Activated naive CD4-positive, alpha-beta T cell treated with anti-CD3 and anti-CD28 coated beads for 36 hours (primary cell): ENCODE results near the gene COL23A1. TPM values are rescaled to one million over a fixed set of nuclear protein-coding genes. Genes with fewer than 3 reads are reported as not detected.

ENCODE experiments used
- CTCF ChIA-PET: fragments of 350-600 bp; sonication (Branson Sonifier 250); formaldehyde crosslinking; loops from one replicate; lab custom pipeline; 2021; ENCODE audit warnings: antibody characterized with exemption; lab: Charles Lee
- DNase-seq: peaks from one replicate; pipeline ENCODE4 v3.0.0-alpha.2; 2020
- H3K27ac Mint-ChIP-seq: one replicate; pipeline ENCODE4 v1.8.0; 2021; ENCODE audit warnings: mild to moderate bottlenecking, mixed read lengths
- H3K27me3 Mint-ChIP-seq: one replicate; pipeline ENCODE4 v1.8.0; 2021; ENCODE audit warnings: low read depth, mixed read lengths
- H3K36me3 Mint-ChIP-seq: one replicate; pipeline ENCODE4 v1.8.0; 2021; ENCODE audit warnings: low read depth, mixed read lengths
- H3K4me1 Mint-ChIP-seq: one replicate; pipeline ENCODE4 v1.8.0; 2021; ENCODE audit warnings: low read depth, mixed read lengths
- H3K4me3 Mint-ChIP-seq: one replicate; pipeline ENCODE4 v1.8.0; 2021; ENCODE audit warnings: mild to moderate bottlenecking, moderate library complexity, mixed read lengths
- H3K9me3 Mint-ChIP-seq: one replicate; pipeline ENCODE4 v1.8.0; 2021; ENCODE audit warnings: mixed read lengths
- intact Hi-C: fragments of 100-400 bp; cut with micrococcal nuclease; formaldehyde crosslinking; loops from one replicate; pipeline ENCODE4 v1.15.1; 2023
- total RNA-seq, 2 experiments: library from RNA; stranded (reverse); gene quantifications; one replicate each; pipeline ENCODE4 v1.2.3, GENCODE V29; 2021

Gene COL23A1
- total RNA-seq, 2 experiments from 2014 or later = 0.07 TPM; not detected in 1

GRCh38 chr5:178504340-178504960, 85.7 kb downstream of the COL23A1 start:
- CTCF ChIA-PET = no interaction called here
- H3K9me3 Mint-ChIP-seq = peaks cover 6% of the 10 kb centered on the region
- no peak overlapping the region for H3K27ac Mint-ChIP-seq
- no peaks in the 10 kb centered on the region for H3K4me1 Mint-ChIP-seq
- H3K36me3 Mint-ChIP-seq = no peaks in the 10 kb centered on the region
- H3K4me3 Mint-ChIP-seq = no peak overlapping the region
- DNase-seq = no peak
- H3K27me3 Mint-ChIP-seq = no peaks in the 10 kb centered on the region
- intact Hi-C loops = no loop called here

- Mint-ChIP-seq H3K4me1 (no peaks in the 10 kb centered on the region), H3K4me3 (no peak overlapping the region), H3K36me3 (no peaks in the 10 kb centered on the region)
Measured at GRCh38 chr5:178502401-178503100, 87.6 kb downstream of the COL23A1 start.

GRCh38 chr5:178499352-178499751, 90.8 kb downstream of the COL23A1 start:
- Mint-ChIP-seq H3K4me3 (no peak overlapping the region), H3K27ac (no peak overlapping the region), H3K27me3 (no peaks in the 10 kb centered on the region), H3K9me3 (peaks cover 1% of the 10 kb centered on the region), H3K36me3 (no peaks in the 10 kb centered on the region), H3K4me1 (no peaks in the 10 kb centered on the region)
- intact Hi-C loops = no loop called here
- CTCF ChIA-PET = interaction anchor here (0.6 kb wide), 1 partner anchor 38 kb away, joined by 3 read pairs; no protein-coding TSS in a partner anchor
- DNase-seq = no peak

More at GRCh38 chr5:178502401-178503100, 87.6 kb downstream of the COL23A1 start:
- Mint-ChIP-seq H3K27ac (no peak overlapping the region), H3K27me3 (no peaks in the 10 kb centered on the region), H3K9me3 (peaks cover 2% of the 10 kb centered on the region)
- DNase-seq = no peak
- CTCF ChIA-PET = interaction anchor here (0.9 kb wide), 1 partner anchor 16 kb away, joined by 3 read pairs; no protein-coding TSS in a partner anchor
- intact Hi-C loops = no loop called here

DNA sequence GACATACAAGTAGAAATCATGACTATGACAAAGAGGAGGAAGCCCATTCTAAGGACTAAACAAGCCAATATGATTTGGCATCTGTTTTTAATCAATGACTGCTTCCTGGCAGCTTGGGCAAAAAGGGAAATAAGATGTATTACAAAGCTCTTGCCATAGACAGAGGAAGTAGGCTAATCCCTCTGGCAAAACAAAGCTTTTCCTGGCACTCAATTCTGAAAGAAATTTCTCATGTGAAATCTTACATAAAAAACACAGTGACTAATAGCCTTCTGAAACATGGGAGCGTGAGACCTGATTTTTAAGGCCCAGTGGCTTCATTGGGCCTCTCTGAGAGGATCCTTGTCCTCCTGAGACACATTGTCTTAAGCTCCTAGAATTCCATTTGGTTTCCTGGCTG, 93.6 kb downstream of the COL23A1 start:
- intact Hi-C loops = no loop called here
- no peak for DNase-seq
- Mint-ChIP-seq H3K4me1 (no peaks in the 10 kb centered on the region), H3K27ac (no peak overlapping the region), H3K27me3 (no peaks in the 10 kb centered on the region), H3K9me3 (peaks cover 1% of the 10 kb centered on the region), H3K4me3 (no peak overlapping the region), H3K36me3 (no peaks in the 10 kb centered on the region)
- CTCF ChIA-PET = interaction anchor here (0.6 to 1.2 kb wide), 3 partner anchors 35 to 215 kb away, joined by 3 to 4 read pairs (median 3); no protein-coding TSS in a partner anchor

GRCh38 chr5:178496214-178496613, 94.0 kb downstream of the COL23A1 start:
- Mint-ChIP-seq H3K27me3 (no peaks in the 10 kb centered on the region), H3K27ac (no peak overlapping the region), H3K36me3 (no peaks in the 10 kb centered on the region), H3K4me1 (no peaks in the 10 kb centered on the region), H3K4me3 (no peak overlapping the region), H3K9me3 (peaks cover 1% of the 10 kb centered on the region)
- CTCF ChIA-PET = interaction anchor here (1.0 to 1.2 kb wide), 2 partner anchors 35 to 215 kb away, joined by 3 to 4 read pairs; no protein-coding TSS in a partner anchor
- no peak for DNase-seq
- intact Hi-C loops = no loop called here

GRCh38 chr5:178495706-178496105, 94.5 kb downstream of the COL23A1 start:
- no peak overlapping the region for H3K4me3 Mint-ChIP-seq
- H3K9me3 Mint-ChIP-seq = peaks cover 1% of the 10 kb centered on the region
- intact Hi-C loops = no loop called here
- CTCF ChIA-PET = no interaction called here
- DNase-seq = no peak
- no peaks in the 10 kb centered on the region for H3K4me1 Mint-ChIP-seq
- H3K27me3 Mint-ChIP-seq = no peaks in the 10 kb centered on the region
- H3K27ac Mint-ChIP-seq = no peak overlapping the region
- no peaks in the 10 kb centered on the region for H3K36me3 Mint-ChIP-seq

GRCh38 chr5:178492278-178492677, 97.9 kb downstream of the COL23A1 start:
- CTCF ChIA-PET = interaction anchor here (0.6 kb wide), 1 partner anchor 32 kb away, joined by 3 read pairs; no protein-coding TSS in a partner anchor
- Mint-ChIP-seq H3K9me3 (peaks cover 3% of the 10 kb centered on the region), H3K27me3 (no peaks in the 10 kb centered on the region), H3K36me3 (no peaks in the 10 kb centered on the region), H3K4me3 (no peak overlapping the region), H3K4me1 (no peaks in the 10 kb centered on the region), H3K27ac (no peak overlapping the region)
- intact Hi-C loops = no loop called here
- DNase-seq = no peak

DNA sequence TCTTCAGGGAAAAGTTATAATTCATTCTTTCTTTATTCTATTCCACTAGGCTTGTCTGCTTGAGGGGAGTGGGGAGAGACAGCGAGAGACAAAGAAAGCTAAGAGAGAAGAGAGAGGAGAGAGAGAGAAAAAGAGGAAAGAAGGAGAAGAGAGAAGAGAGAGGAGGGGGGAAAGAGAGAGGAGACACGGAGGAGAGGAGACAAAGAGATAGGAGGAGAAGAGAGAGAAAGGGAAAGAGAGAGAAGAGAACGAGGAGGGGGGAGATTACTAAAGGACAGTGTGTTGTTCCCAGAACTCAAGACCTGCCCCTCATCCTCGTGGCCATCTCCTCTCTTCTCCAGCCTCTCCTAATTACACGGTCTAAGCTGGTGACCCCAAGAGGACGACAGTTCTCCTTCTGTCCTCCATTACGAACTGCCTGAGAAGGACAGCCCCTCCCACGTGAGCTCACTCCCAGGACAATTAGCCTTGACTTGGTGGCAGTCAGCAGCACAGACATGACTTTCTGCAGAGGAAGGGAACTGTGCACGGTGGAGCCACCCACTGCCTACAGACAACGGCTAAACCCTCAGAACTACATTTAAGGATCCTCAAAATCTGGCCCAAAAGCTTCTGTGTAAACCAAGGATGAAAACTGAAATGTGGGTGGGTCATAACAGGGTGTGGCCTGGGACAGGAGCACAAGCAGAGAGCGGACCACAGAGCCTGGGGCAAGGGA, 99.1 kb downstream of the COL23A1 start:
- no peak overlapping the region for H3K4me3 Mint-ChIP-seq
- CTCF ChIA-PET = no interaction called here
- intact Hi-C loops = no loop called here
- no peaks in the 10 kb centered on the region for H3K27me3 Mint-ChIP-seq
- no peaks in the 10 kb centered on the region for H3K36me3 Mint-ChIP-seq
- H3K9me3 Mint-ChIP-seq = peaks cover 3% of the 10 kb centered on the region
- no peaks in the 10 kb centered on the region for H3K4me1 Mint-ChIP-seq
- no peak overlapping the region for H3K27ac Mint-ChIP-seq
- no peak for DNase-seq

GRCh38 chr5:178489271-178489976, 100.8 kb downstream of the COL23A1 start:
- CTCF ChIA-PET = no interaction called here
- no peak for DNase-seq
- Mint-ChIP-seq H3K27me3 (no peaks in the 10 kb centered on the region), H3K27ac (no peak overlapping the region), H3K9me3 (peaks cover 3% of the 10 kb centered on the region), H3K36me3 (no peaks in the 10 kb centered on the region), H3K4me1 (no peaks in the 10 kb centered on the region), H3K4me3 (no peak overlapping the region)
- intact Hi-C loops = no loop called here

DNA sequence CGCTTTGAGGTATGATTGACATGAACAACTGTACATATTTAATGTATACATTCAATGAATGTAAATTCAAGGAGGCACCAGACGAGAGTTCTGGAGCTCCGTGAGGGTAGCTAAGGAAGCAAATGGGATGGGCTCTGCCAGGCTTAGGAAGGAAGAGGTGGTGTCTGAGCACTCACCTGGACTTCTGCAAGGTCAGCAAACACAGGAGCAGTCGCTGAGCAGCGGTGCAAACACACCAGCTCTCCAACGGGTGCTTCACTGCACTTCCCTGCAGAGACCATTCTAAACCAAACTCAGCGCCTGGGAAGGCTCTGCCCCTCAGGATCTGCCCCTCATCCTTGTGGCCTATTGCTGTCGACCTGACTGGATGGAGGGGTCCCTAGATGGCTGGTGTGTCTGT, 101.5 kb downstream of the COL23A1 start:
- no peak for DNase-seq
- Mint-ChIP-seq H3K27me3 (no peaks in the 10 kb centered on the region), H3K4me3 (no peak overlapping the region), H3K9me3 (peaks cover 3% of the 10 kb centered on the region), H3K4me1 (peaks cover 2% of the 10 kb centered on the region), H3K36me3 (no peaks in the 10 kb centered on the region), H3K27ac (no peak overlapping the region)
- CTCF ChIA-PET = no interaction called here
- intact Hi-C loops = no loop called here

GRCh38 chr5:178487911-178488600, 102.1 kb downstream of the COL23A1 start:
- no peak overlapping the region for H3K4me3 Mint-ChIP-seq
- H3K27ac Mint-ChIP-seq = no peak overlapping the region
- peaks cover 3% of the 10 kb centered on the region for H3K9me3 Mint-ChIP-seq
- H3K4me1 Mint-ChIP-seq = peaks cover 9% of the 10 kb centered on the region
- no peaks in the 10 kb centered on the region for H3K27me3 Mint-ChIP-seq
- intact Hi-C loops = no loop called here
- CTCF ChIA-PET = interaction anchor here (1.3 kb wide), 1 partner anchor 27 kb away, joined by 3 read pairs; no protein-coding TSS in a partner anchor
- H3K36me3 Mint-ChIP-seq = no peaks in the 10 kb centered on the region
- DNase-seq = no peak
